ENCODE data around the gene SERPINF2. TPM values are rescaled to one million over a fixed set of nuclear protein-coding genes. Genes with fewer than 3 reads are reported as not detected.
"Not testable (repeated sequence)": the region's sequence is repeated elsewhere in the genome, so short reads cannot be mapped to it uniquely, and the experiment has no call there.

SERPINF2 gene
- not detected for polyA plus RNA-seq (2012; ENCODE audit: insufficient read depth, insufficient read length)

- no peak for DNase-seq (ENCODE audit: low read depth, low spot score)
- no peak within 1 kb of the TSS for H3K4me3 ChIP-seq (ENCODE audit: low read length)
Measured at GRCh38 chr17:1742371-1743087, at the start of gene SERPINF2. Gene SERPINF2, plus strand, starts transcription at chr17:1742871. Its CDS starts 2,125 bp downstream, at chr17:1744996.

GRCh38 chr17:1693339-1693738, 49.3 kb upstream of the SERPINF2 start:
- H3K4me3 ChIP-seq (ENCODE audit: low read length): no peak overlapping the region
- no peak for DNase-seq (ENCODE audit: low read depth, low spot score)

- DNase-seq (ENCODE audit: low read depth, low spot score): no peak
- no peak overlapping the region for H3K4me3 ChIP-seq (ENCODE audit: low read length)
Measured at GRCh38 chr17:1695365-1695764, 47.3 kb upstream of the SERPINF2 start.

- H3K4me3 ChIP-seq (ENCODE audit: low read length): no peak overlapping the region
- DNase-seq (ENCODE audit: low read depth, low spot score): no peak
Measured at GRCh38 chr17:1697681-1698080, 45.0 kb upstream of the SERPINF2 start.

GRCh38 chr17:1699891-1700290, 42.8 kb upstream of the SERPINF2 start:
- H3K4me3 ChIP-seq (ENCODE audit: low read length); DNase-seq (ENCODE audit: low read depth, low spot score): not testable (repeated sequence)

- H3K4me3 ChIP-seq (ENCODE audit: low read length): no peak overlapping the region
- no peak for DNase-seq (ENCODE audit: low read depth, low spot score)
Measured at GRCh38 chr17:1703063-1703462, 39.6 kb upstream of the SERPINF2 start.

- no peak overlapping the region for H3K4me3 ChIP-seq (ENCODE audit: low read length)
- no peak for DNase-seq (ENCODE audit: low read depth, low spot score)
Measured at GRCh38 chr17:1705004-1705403, 37.7 kb upstream of the SERPINF2 start.

GRCh38 chr17:1707107-1707506, 35.6 kb upstream of the SERPINF2 start:
- DNase-seq (ENCODE audit: low read depth, low spot score): no peak
- no peak overlapping the region for H3K4me3 ChIP-seq (ENCODE audit: low read length)

GRCh38 chr17:1708791-1709346, 33.8 kb upstream of the SERPINF2 start:
- DNase-seq (ENCODE audit: low read depth, low spot score); H3K4me3 ChIP-seq (ENCODE audit: low read length): not testable (repeated sequence)

- no peak for DNase-seq (ENCODE audit: low read depth, low spot score)
- H3K4me3 ChIP-seq (ENCODE audit: low read length): no peak overlapping the region
Measured at GRCh38 chr17:1709403-1709951, 33.2 kb upstream of the SERPINF2 start.

- no peak for DNase-seq (ENCODE audit: low read depth, low spot score)
- H3K4me3 ChIP-seq (ENCODE audit: low read length): no peak within 1 kb of the TSS
Measured at GRCh38 chr17:1709971-1710806, 32.5 kb upstream of the SERPINF2 start, which contains the start of gene TLCD2. Gene TLCD2, minus strand, starts transcription at chr17:1710377. Its CDS starts 135 bp downstream, at chr17:1710242.

- no peak overlapping the region for H3K4me3 ChIP-seq (ENCODE audit: low read length)
Measured at GRCh38 chr17:1710807-1711553, 31.7 kb upstream of the SERPINF2 start.

GRCh38 chr17:1711804-1712203, 30.9 kb upstream of the SERPINF2 start:
- no peak overlapping the region for H3K4me3 ChIP-seq (ENCODE audit: low read length)
- no peak for DNase-seq (ENCODE audit: low read depth, low spot score)

More at GRCh38 chr17:1710807-1711553, 31.7 kb upstream of the SERPINF2 start:
- no peak for DNase-seq (ENCODE audit: low read depth, low spot score)

- no peak for DNase-seq (ENCODE audit: low read depth, low spot score)
- H3K4me3 ChIP-seq (ENCODE audit: low read length): no peak overlapping the region
Measured at GRCh38 chr17:1712271-1712670, 30.4 kb upstream of the SERPINF2 start.

GRCh38 chr17:1713160-1713877, 29.4 kb upstream of the SERPINF2 start:
- no peak overlapping the region for H3K4me3 ChIP-seq (ENCODE audit: low read length)
- no peak for DNase-seq (ENCODE audit: low read depth, low spot score)

GRCh38 chr17:1713878-1714426, 28.7 kb upstream of the SERPINF2 start:
- DNase-seq (ENCODE audit: low read depth, low spot score): no peak
- H3K4me3 ChIP-seq (ENCODE audit: low read length): no peak overlapping the region

- no peak overlapping the region for H3K4me3 ChIP-seq (ENCODE audit: low read length)
- DNase-seq (ENCODE audit: low read depth, low spot score): no peak
Measured at GRCh38 chr17:1714427-1714979, 28.2 kb upstream of the SERPINF2 start.
